Prostate gland (tissue), 2 donors: Measurements from ENCODE around the gene GNAS. TPM values are rescaled to one million over a fixed set of nuclear protein-coding genes. Genes with fewer than 3 reads are reported as not detected.

Source experiments
- DNase-seq: peaks from one replicate; pipeline ENCODE4 v3.0.0-alpha.2; 2019; ENCODE audit warnings: low spot score
- H3K27ac ChIP-seq, 2 donors: fragments of 200-600 bp; sonication (generic); 2 replicates each; pipeline ENCODE4 v1.5.1; 2017 to 2019
- H3K27me3 ChIP-seq: fragments of 200-600 bp; sonication (generic); replicated peaks from 2 replicates; pipeline ENCODE4 v1.5.1; 2019; ENCODE audit not compliant: insufficient read depth
- H3K36me3 ChIP-seq, 2 donors: fragments of 200-600 bp; sonication (generic); 1 replicate in 1 of 2; 2 replicates in 1 of 2; pipeline versions ENCODE4 v1.5.1 to v1.8.1; 2017 to 2019
- H3K4me1 ChIP-seq: fragments of 200-600 bp; sonication (generic); replicated peaks from 2 replicates; pipeline ENCODE4 v1.5.1; 2019
- H3K4me3 ChIP-seq, 2 donors: fragments of 200-600 bp; sonication (generic); 2 replicates each; pipeline ENCODE4 v1.5.1; 2017 to 2019
- H3K9me3 ChIP-seq: fragments of 200-600 bp; sonication (generic); 2 replicates; pipeline ENCODE4 v1.5.1; 2017
- CTCF ChIP-seq, 4 experiments: fragments of 200-600 bp in 2 of 4; fragments of 450-650 bp in 2 of 4; sonication (generic) in 2 of 4; IDR thresholded peaks; 1 replicate in 3 of 4; 2 replicates in 1 of 4; pipeline ENCODE4 v1.5.1; 2016 to 2019; ENCODE audit warnings: antibody characterized with exemption in 4 of 4, mild to moderate bottlenecking in 2 of 4, moderate library complexity in 2 of 4
- POLR2A ChIP-seq: fragments of 450-650 bp; IDR thresholded peaks from one replicate; pipeline ENCODE4 v1.6.1; 2016; ENCODE audit warnings: antibody characterized with exemption, mild to moderate bottlenecking
- POLR2AphosphoS5 ChIP-seq: sonication (generic); formaldehyde crosslinking; IDR thresholded peaks from one replicate; pipeline ENCODE4 v1.6.1; 2017; ENCODE audit warnings: antibody characterized with exemption
- WGBS: methylation state at CpG from one replicate; pipeline ENCODE4 v1.1.5; 2018; 5-methylcytosine and 5-hydroxymethylcytosine counted together
- intact Hi-C: fragments of 100-400 bp; cut with DNase I; formaldehyde crosslinking; loops from one replicate; pipeline ENCODE4 v1.14.2; 2022
- total RNA-seq, 2 donors: library from RNA; depleted of rRNA; stranded (reverse); fragments of >200 nt; gene quantifications; one replicate each; pipeline ENCODE4 v1.1.0, GENCODE V29; 2016

GNAS gene
- total RNA-seq, 2 donors from 2014 or later = 644 to 900 TPM

GRCh38 chr20:58810116-58810878, 42.2 kb upstream of the GNAS start:
- WGBS = 80% methylated on average over 19 of the region's 19 CpGs
- TF ChIP-seq CTCF (IDR thresholded peaks at IDR 0.05) = no peak
- Histone ChIP-seq H3K4me3 (no peak overlapping the region), H3K4me1 (no peaks in the 10 kb centered on the region), H3K27me3 (no peaks in the 10 kb centered on the region), H3K9me3 (no peaks in the 10 kb centered on the region), H3K36me3 (no peaks in the 10 kb centered on the region), H3K27ac (no peak overlapping the region)
- intact Hi-C loops = no loop called here
- DNase-seq = no peak

- no peaks in the 10 kb centered on the region for H3K36me3 ChIP-seq
- TF ChIP-seq POLR2A (no peak), POLR2AphosphoS5 (no peak), CTCF (IDR thresholded peaks at IDR 0.05) (no peak)
- H3K27me3 ChIP-seq = no peaks in the 10 kb centered on the region
- no peak overlapping the region for H3K4me3 ChIP-seq
- DNase-seq = no peak
- intact Hi-C loops = no loop called here
- H3K9me3 ChIP-seq = no peaks in the 10 kb centered on the region
- 89% methylated on average over 10 of the region's 10 CpGs for WGBS
- H3K27ac ChIP-seq = no peak overlapping the region
- H3K4me1 ChIP-seq = no peaks in the 10 kb centered on the region
These were observed 41.7 kb upstream of the GNAS start for GRCh38 chr20:58810879-58811250.

- intact Hi-C loops = no loop called here
- H3K27me3 ChIP-seq = no peaks in the 10 kb centered on the region
- H3K27ac ChIP-seq = no peak overlapping the region
- H3K4me1 ChIP-seq = no peaks in the 10 kb centered on the region
- no peak for TF ChIP-seq CTCF (IDR thresholded peaks at IDR 0.05)
- no peak for TF ChIP-seq POLR2AphosphoS5
- TF ChIP-seq POLR2A = no peak
- 95% methylated on average over 13 of the region's 13 CpGs for WGBS
- no peak for DNase-seq
- H3K9me3 ChIP-seq = no peaks in the 10 kb centered on the region
- H3K4me3 ChIP-seq = no peak overlapping the region
- no peaks in the 10 kb centered on the region for H3K36me3 ChIP-seq
These were observed 41.2 kb upstream of the GNAS start for GRCh38 chr20:58811334-58811733.

GRCh38 chr20:58813369-58813768, 39.1 kb upstream of the GNAS start:
- 74% methylated on average over 8 of the region's 8 CpGs for WGBS
- no peak for DNase-seq
- intact Hi-C loops = no loop called here
- no peaks in the 10 kb centered on the region for H3K36me3 ChIP-seq
- TF ChIP-seq POLR2AphosphoS5 = no peak
- TF ChIP-seq POLR2A = no peak
- no peak for TF ChIP-seq CTCF (IDR thresholded peaks at IDR 0.05)
- H3K27me3 ChIP-seq = no peaks in the 10 kb centered on the region
- no peak overlapping the region for H3K4me3 ChIP-seq
- no peaks in the 10 kb centered on the region for H3K9me3 ChIP-seq
- no peaks in the 10 kb centered on the region for H3K4me1 ChIP-seq
- no peak overlapping the region for H3K27ac ChIP-seq

GRCh38 chr20:58815448-58815847, 37.1 kb upstream of the GNAS start:
- Histone ChIP-seq H3K27ac (no peak overlapping the region), H3K4me1 (no peaks in the 10 kb centered on the region), H3K4me3 (no peak overlapping the region), H3K27me3 (no peaks in the 10 kb centered on the region), H3K36me3 (no peaks in the 10 kb centered on the region), H3K9me3 (no peaks in the 10 kb centered on the region)
- intact Hi-C loops = no loop called here
- no peak for DNase-seq
- TF ChIP-seq POLR2AphosphoS5 (no peak), CTCF (IDR thresholded peaks at IDR 0.05) (no peak), POLR2A (no peak)
- 84% methylated on average over 11 of the region's 11 CpGs for WGBS
